Kidney epithelial cell (primary cell): ENCODE measurements around the gene CHML. TPM values are rescaled to one million over a fixed set of nuclear protein-coding genes. Genes with fewer than 3 reads are reported as not detected.
A peak's percentile ranks its signal among the peaks of the same experiment; 100 is the strongest.

Experiments used
- DNase-seq: peaks from one replicate; pipeline ENCODE4 v3.0.0-alpha.2; 2010; ENCODE audit warnings: low read depth
- H3K27me3 ChIP-seq: 2 replicates; pipeline ENCODE4 v1.6.0; 2011; ENCODE audit warnings: low read length; ENCODE audit not compliant: control insufficient read depth, insufficient read depth
- H3K36me3 ChIP-seq: 2 replicates; pipeline ENCODE4 v1.5.1; 2011; ENCODE audit warnings: low read length; ENCODE audit not compliant: control insufficient read depth, insufficient read depth
- H3K4me3 ChIP-seq: 2 replicates; pipeline ENCODE4 v1.5.1; 2011; ENCODE audit warnings: low read depth, mild to moderate bottlenecking, control low read depth, low read length
- total RNA-seq: library from RNA; depleted of rRNA; stranded (reverse); fragments of >200 nt; gene quantifications from 2 replicates; pipeline ENCODE4 v1.2.3, GENCODE V29; 2015
- TF ChIP-seq, protein P1 (sequence below): IDR thresholded peaks from 2 replicates; pipeline ENCODE4 v1.5.1; 2011; ENCODE audit warnings: mild to moderate bottlenecking, moderate library complexity, low read length, control low read depth, inconsistent platforms; ENCODE audit not compliant: insufficient read depth, poor library complexity, severe bottlenecking

Gene CHML
- total RNA-seq, 1 donor from 2014 or later, result 20.5 TPM

DNA sequence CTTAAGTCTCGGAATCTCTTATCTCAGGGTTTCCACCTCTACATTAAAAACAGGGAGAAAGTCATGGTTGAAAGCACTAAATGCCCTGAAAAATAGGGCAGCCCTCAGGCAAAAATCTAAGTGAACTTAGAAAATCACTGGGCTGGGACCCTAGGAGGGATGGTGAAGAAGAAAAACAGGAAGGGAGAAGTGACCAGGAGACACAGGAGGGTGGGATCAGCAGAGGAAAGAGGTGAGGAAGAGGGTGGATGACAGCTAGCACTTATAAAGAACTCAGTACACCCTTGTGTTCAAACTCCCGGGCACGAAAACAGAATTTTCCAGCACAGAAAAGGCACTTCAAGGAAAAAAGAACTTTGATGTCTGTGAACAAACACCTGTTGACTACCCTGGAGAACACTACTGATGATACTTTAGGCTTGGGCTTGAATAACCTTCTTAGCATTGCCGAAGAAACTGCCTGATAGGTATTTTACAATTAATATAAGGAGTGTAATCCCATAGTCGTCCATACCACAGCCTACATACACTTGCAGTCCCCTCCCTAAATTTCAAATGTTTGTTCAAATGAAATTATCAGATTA is 2.0 kb downstream of the CHML start:
- Histone ChIP-seq H3K36me3 (no peaks in the 10 kb centered on the region), H3K4me3 (peak overlapping the region; percentile 99), H3K27me3 (no peaks in the 10 kb centered on the region)
- DNase-seq, result no peak
- TF ChIP-seq, protein P1, sequence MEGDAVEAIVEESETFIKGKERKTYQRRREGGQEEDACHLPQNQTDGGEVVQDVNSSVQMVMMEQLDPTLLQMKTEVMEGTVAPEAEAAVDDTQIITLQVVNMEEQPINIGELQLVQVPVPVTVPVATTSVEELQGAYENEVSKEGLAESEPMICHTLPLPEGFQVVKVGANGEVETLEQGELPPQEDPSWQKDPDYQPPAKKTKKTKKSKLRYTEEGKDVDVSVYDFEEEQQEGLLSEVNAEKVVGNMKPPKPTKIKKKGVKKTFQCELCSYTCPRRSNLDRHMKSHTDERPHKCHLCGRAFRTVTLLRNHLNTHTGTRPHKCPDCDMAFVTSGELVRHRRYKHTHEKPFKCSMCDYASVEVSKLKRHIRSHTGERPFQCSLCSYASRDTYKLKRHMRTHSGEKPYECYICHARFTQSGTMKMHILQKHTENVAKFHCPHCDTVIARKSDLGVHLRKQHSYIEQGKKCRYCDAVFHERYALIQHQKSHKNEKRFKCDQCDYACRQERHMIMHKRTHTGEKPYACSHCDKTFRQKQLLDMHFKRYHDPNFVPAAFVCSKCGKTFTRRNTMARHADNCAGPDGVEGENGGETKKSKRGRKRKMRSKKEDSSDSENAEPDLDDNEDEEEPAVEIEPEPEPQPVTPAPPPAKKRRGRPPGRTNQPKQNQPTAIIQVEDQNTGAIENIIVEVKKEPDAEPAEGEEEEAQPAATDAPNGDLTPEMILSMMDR, result no peak

- H3K4me3 ChIP-seq, result peak overlapping the region; percentile 99
- TF ChIP-seq, protein P1, result no peak
Observed at GRCh38 chr1:241637604-241638003, 2.6 kb downstream of the CHML start.

GRCh38 chr1:241637046-241637590 is 3.1 kb downstream of the CHML start:
- H3K4me3 ChIP-seq, result no peak overlapping the region
- TF ChIP-seq, protein P1, result no peak
- no peaks in the 10 kb centered on the region for H3K36me3 ChIP-seq
- no peak for DNase-seq
- no peaks in the 10 kb centered on the region for H3K27me3 ChIP-seq

More at GRCh38 chr1:241637604-241638003, 2.6 kb downstream of the CHML start:
- H3K36me3 ChIP-seq, result no peaks in the 10 kb centered on the region
- H3K27me3 ChIP-seq, result no peaks in the 10 kb centered on the region
- no peak for DNase-seq

- TF ChIP-seq, protein P1, result no peak
- no peaks in the 10 kb centered on the region for H3K27me3 ChIP-seq
- H3K36me3 ChIP-seq, result no peaks in the 10 kb centered on the region
- no peak overlapping the region for H3K4me3 ChIP-seq
- DNase-seq, result no peak
Observed at GRCh38 chr1:241636291-241636690, 3.9 kb downstream of the CHML start.

DNA sequence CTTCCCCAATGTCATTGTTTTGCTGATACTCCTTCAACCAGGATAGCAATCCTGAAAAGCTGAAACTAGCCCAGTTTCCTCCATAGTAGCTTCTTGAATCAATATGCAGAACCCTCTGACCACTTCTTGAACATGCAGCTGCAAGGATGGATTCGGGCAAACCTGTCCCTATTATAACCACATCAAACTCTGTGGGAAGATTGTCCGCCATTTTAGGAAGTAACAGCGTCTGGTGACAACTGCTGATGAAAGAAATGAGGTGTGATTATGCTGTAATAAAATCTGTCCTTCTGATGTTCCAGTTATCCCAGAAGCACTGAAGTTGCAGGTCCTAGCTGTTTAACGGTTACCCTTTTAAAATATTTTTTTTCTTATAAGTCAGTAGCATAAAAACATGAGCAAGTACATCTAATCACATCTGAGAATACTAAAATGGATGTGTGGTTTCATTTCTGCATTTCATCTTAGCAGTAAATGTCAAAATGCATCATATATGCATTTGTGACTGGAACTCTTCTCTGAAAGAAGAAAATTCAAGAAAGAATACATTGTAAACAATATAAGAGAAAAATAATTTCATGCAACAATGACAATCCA is 4.5 kb downstream of the CHML start:
- Histone ChIP-seq H3K4me3 (no peak overlapping the region), H3K36me3 (no peaks in the 10 kb centered on the region), H3K27me3 (no peaks in the 10 kb centered on the region)
- DNase-seq, result no peak
- TF ChIP-seq, protein P1, result no peak

GRCh38 chr1:241632987-241633386 is 7.2 kb downstream of the CHML start:
- H3K4me3 ChIP-seq, result no peak overlapping the region
- TF ChIP-seq, protein P1, result no peak
- no peaks in the 10 kb centered on the region for H3K27me3 ChIP-seq
- DNase-seq, result no peak
- H3K36me3 ChIP-seq, result no peaks in the 10 kb centered on the region
